K562 (cell line): ENCODE measurements around the gene SIX3. TPM values are rescaled to one million over a fixed set of nuclear protein-coding genes. Genes with fewer than 3 reads are reported as not detected.
A peak's percentile ranks its signal among the peaks of the same experiment; 100 is the strongest.

ENCODE experiments used
- ATAC-seq: fragments of 200-7000 bp; cut with Tn5 transposase; 3 replicates; pipeline ENCODE4 v1.9.1; 2020; ENCODE audit warnings: moderate library complexity
- BruUV-seq: library from RNA; stranded (reverse); fragments of 400-500 nt; replicated peaks from 2 replicates; lab custom pipeline; 2021; lab: Mats Ljungman, UMichigan
- CTCF ChIA-PET: fragments of 300-600 bp; formaldehyde crosslinking; extraction: SDS; loops from one replicate; lab custom pipeline; 2021; ENCODE audit warnings: low intra/inter-chr PET ratio; lab: Yijun Ruan, JAX
- POLR2A ChIA-PET: fragments of 300-600, 350-650 bp; sonication (Branson Sonifier 250); formaldehyde crosslinking; extraction: SDS; loops from one replicate; lab custom pipeline; 2021; ENCODE audit warnings: antibody characterized with exemption, inconsistent platforms; lab: Yijun Ruan, JAX
- DNase-seq, 4 experiments: peaks; one replicate each; pipeline versions ENCODE4 v3.0.0 to v3.0.0-alpha.2; 2011 to 2018; ENCODE audit warnings: low spot score in 3 of 4, mixed read lengths in 3 of 4; ENCODE audit errors: extremely low read depth in 1 of 4
- FAIRE-seq: peaks from 2 replicates; lab custom pipeline; 2011; peaks lifted over from hg19 to GRCh38; lab: Jason Lieb, UNC
- H2AFZ ChIP-seq: 2 replicates; pipeline ENCODE4 v1.6.0; 2011; ENCODE audit warnings: low read depth, low read length, control low read depth, inconsistent platforms
- H3K27ac ChIP-seq: fragments of 200-600 bp; 3 replicates; pipeline ENCODE4 v1.8.0; 2011; ENCODE audit warnings: low read depth, mild to moderate bottlenecking, control low read depth, inconsistent platforms, low read length, moderate library complexity, mixed read lengths; ENCODE audit errors: extremely low read depth
- H3K27me3 ChIP-seq, 2 experiments: fragments of 300-600 bp in 1 of 2; 2 replicates in 1 of 2; 3 replicates in 1 of 2; pipeline versions ENCODE4 v1.6.0 to v1.8.0; 2011; ENCODE audit warnings: inconsistent platforms in 2 of 2, low read length in 2 of 2, mild to moderate bottlenecking in 1 of 2, mixed read lengths in 1 of 2, moderate library complexity in 1 of 2; ENCODE audit not compliant: control insufficient read depth in 2 of 2, insufficient read depth in 2 of 2
- H3K36me3 ChIP-seq: fragments of 300-600 bp; 3 replicates; pipeline ENCODE4 v1.8.0; 2011; ENCODE audit warnings: mild to moderate bottlenecking, low read length, inconsistent platforms; ENCODE audit not compliant: control insufficient read depth, insufficient read depth
- H3K4me1 ChIP-seq, 2 experiments: fragments of 200-600 bp in 1 of 2; replicated peaks in 1 of 2; 2 replicates in 1 of 2; 3 replicates in 1 of 2; pipeline versions ENCODE4 v1.5.1 to v1.8.0; 2011; ENCODE audit warnings: inconsistent platforms in 2 of 2, low read length in 2 of 2, mild to moderate bottlenecking in 1 of 2, mixed read lengths in 1 of 2, moderate library complexity in 1 of 2; ENCODE audit not compliant: control insufficient read depth in 2 of 2, insufficient read depth in 2 of 2
- H3K4me2 ChIP-seq: 2 replicates; pipeline ENCODE4 v1.6.1; 2011; ENCODE audit warnings: low read length, control low read depth, inconsistent platforms, mixed read lengths; ENCODE audit not compliant: insufficient read depth
- H3K4me3 ChIP-seq: fragments of 200-600 bp; sonication (generic), shearing (Covaris generic); 2 replicates; pipeline ENCODE4 v1.5.1; 2016; ENCODE audit warnings: control low read depth, inconsistent platforms
- H3K79me2 ChIP-seq: fragments of 200-600 bp; 3 replicates; pipeline ENCODE4 v1.8.0; 2011; ENCODE audit warnings: low read length, inconsistent platforms; ENCODE audit not compliant: control insufficient read depth, insufficient read depth
- H3K9ac ChIP-seq, 2 experiments: 2 replicates each; pipeline versions ENCODE4 v1.6.0 to v1.6.1; 2011; ENCODE audit warnings: low read depth in 2 of 2, low read length in 2 of 2, control low read depth in 1 of 2, inconsistent platforms in 1 of 2, mild to moderate bottlenecking in 1 of 2, mixed read lengths in 1 of 2; ENCODE audit not compliant: insufficient read depth in 1 of 2
- H3K9me1 ChIP-seq: one replicate; pipeline ENCODE4 v1.6.0; 2011; ENCODE audit warnings: inconsistent platforms, mild to moderate bottlenecking, low read length, moderate library complexity; ENCODE audit not compliant: control insufficient read depth, insufficient read depth
- H3K9me3 ChIP-seq: replicated peaks from 2 replicates; pipeline ENCODE4 v1.5.1; 2011; ENCODE audit warnings: low read depth, low read length, inconsistent platforms; ENCODE audit not compliant: control insufficient read depth, insufficient read depth
- H4K20me1 ChIP-seq: replicated peaks from 2 replicates; pipeline ENCODE4 v1.6.1; 2011; ENCODE audit warnings: low read length, inconsistent platforms, mixed read lengths; ENCODE audit not compliant: control insufficient read depth, insufficient read depth
- FOS ChIP-seq: IDR thresholded peaks from 3 replicates; pipeline ENCODE4 v1.6.1; 2011; ENCODE audit not compliant: insufficient read length; ENCODE audit errors: extremely low read depth
- WGBS: fragments of 100-300 bp; shearing (Covaris generic); methylation state at CpG from one replicate; pipeline ENCODE4 v1.1.6; 2016; ENCODE audit warnings: low coverage, mixed read lengths; ENCODE audit not compliant: insufficient coverage; ENCODE audit errors: missing lambda C conversion rate; 5-methylcytosine and 5-hydroxymethylcytosine counted together
- in situ Hi-C: fragments of 300-500 bp; cut with MboI; formaldehyde crosslinking; loops from 4 replicates; pipeline ENCODE4 v1.15.0; 2018; ENCODE audit warnings: inconsistent platforms, mixed read lengths
- intact Hi-C: fragments of 100-400 bp; cut with micrococcal nuclease; formaldehyde crosslinking; loops from 2 replicates; pipeline ENCODE4 v1.14.2; 2022
- polyA plus RNA-seq, 8 experiments: library from polyadenylated mRNA; depleted of rRNA in 4 of 8; stranded (reverse) in 5 of 8; unstranded in 3 of 8; fragments of >200 nt; fragmentation: Nextera tagmentation in 2 of 8; fragmentation: Illumina TruSeq in 1 of 8; extraction: Ambion mirVana in 2 of 8; extraction: Trizol in 1 of 8; gene quantifications; 2 replicates each; pipeline versions ENCODE4 v1.2.1 to v1.2.3, GENCODE V29; 2011 to 2014; ENCODE audit warnings: inconsistent platforms in 1 of 8, missing spikeins in 1 of 8
- total RNA-seq, 7 experiments: library from RNA; depleted of rRNA in 6 of 7; stranded (reverse); fragments of >200 nt in 6 of 7; fragmentation: Illumina TruSeq in 2 of 7; extraction: Trizol in 2 of 7; gene quantifications; 2 replicates each; pipeline versions ENCODE4 v1.2.1 to v1.2.3, GENCODE V29; 2011 to 2021; ENCODE audit warnings: low replicate concordance in 1 of 7
- TF ChIP-seq, protein P1 (sequence below): fragments of 450-650 bp; IDR thresholded peaks from 2 replicates; pipeline ENCODE4 v1.6.1; 2018; ENCODE audit not compliant: partially characterized antibody

SIX3 gene
- total and polyA plus RNA-seq, 9 of the 15 experiments (the other 6 are each of a cell fraction or from before 2014, with no cell fraction given): not detected

GRCh38 chr2:44925561-44926136 lies 15.9 kb upstream of the SIX3 start:
- no peaks in the 10 kb centered on the region for H3K79me2 ChIP-seq
- no peaks in the 10 kb centered on the region for H3K36me3 ChIP-seq
- H3K9ac ChIP-seq: no peak overlapping the region
- POLR2A ChIA-PET: no interaction called here
- ATAC-seq (no peak), FAIRE-seq (no peak), DNase-seq (no peak)
- no peaks in the 10 kb centered on the region for H3K9me1 ChIP-seq
- in situ Hi-C loops (no loop called here), intact Hi-C loops (no loop called here)
- no peaks in the 10 kb centered on the region for H4K20me1 ChIP-seq
- CTCF ChIA-PET: no interaction called here
- H3K4me1 ChIP-seq: no peaks in the 10 kb centered on the region
- WGBS: 0% methylated on average over 4 of the region's 4 CpGs
- TF ChIP-seq, protein P1, sequence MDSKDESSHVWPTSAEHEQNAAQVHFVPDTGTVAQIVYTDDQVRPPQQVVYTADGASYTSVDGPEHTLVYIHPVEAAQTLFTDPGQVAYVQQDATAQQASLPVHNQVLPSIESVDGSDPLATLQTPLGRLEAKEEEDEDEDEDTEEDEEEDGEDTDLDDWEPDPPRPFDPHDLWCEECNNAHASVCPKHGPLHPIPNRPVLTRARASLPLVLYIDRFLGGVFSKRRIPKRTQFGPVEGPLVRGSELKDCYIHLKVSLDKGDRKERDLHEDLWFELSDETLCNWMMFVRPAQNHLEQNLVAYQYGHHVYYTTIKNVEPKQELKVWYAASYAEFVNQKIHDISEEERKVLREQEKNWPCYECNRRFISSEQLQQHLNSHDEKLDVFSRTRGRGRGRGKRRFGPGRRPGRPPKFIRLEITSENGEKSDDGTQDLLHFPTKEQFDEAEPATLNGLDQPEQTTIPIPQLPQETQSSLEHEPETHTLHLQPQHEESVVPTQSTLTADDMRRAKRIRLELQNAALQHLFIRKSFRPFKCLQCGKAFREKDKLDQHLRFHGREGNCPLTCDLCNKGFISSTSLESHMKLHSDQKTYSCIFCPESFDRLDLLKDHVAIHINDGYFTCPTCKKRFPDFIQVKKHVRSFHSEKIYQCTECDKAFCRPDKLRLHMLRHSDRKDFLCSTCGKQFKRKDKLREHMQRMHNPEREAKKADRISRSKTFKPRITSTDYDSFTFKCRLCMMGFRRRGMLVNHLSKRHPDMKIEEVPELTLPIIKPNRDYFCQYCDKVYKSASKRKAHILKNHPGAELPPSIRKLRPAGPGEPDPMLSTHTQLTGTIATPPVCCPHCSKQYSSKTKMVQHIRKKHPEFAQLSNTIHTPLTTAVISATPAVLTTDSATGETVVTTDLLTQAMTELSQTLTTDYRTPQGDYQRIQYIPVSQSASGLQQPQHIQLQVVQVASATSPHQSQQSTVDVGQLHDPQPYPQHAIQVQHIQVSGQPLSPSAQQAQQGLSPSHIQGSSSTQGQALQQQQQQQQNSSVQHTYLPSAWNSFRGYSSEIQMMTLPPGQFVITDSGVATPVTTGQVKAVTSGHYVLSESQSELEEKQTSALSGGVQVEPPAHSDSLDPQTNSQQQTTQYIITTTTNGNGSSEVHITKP: peak; percentile 9
- no peak for TF ChIP-seq FOS
- H3K27me3 ChIP-seq: peaks cover 17 to 44% of the 10 kb centered on the region in 2 experiments; a peak in 4 of 5 replicates
- BruUV-seq: no TSS peak
- no peak overlapping the region for H3K4me3 ChIP-seq
- no peak overlapping the region for H3K27ac ChIP-seq
- H3K9me3 ChIP-seq: no peaks in the 10 kb centered on the region
- no peak overlapping the region for H2AFZ ChIP-seq
- H3K4me2 ChIP-seq: no peak overlapping the region
